RWPE1 (cell line): ENCODE data around the gene ATP2B2.
A peak's percentile ranks its signal among the peaks of the same experiment; 100 is the strongest.

Experiments
- CTCF ChIA-PET: fragments of 350-600 bp; sonication (Branson Sonifier 250); formaldehyde crosslinking; extraction: SDS; loops from one replicate; lab custom pipeline; 2021; lab: Yijun Ruan, JAX
- POLR2A ChIA-PET: fragments of 400-600 bp; formaldehyde crosslinking; extraction: SDS; loops from one replicate; lab custom pipeline; 2020; ENCODE audit warnings: antibody characterized with exemption; ENCODE audit not compliant: low non-redundant PET; lab: Yijun Ruan, JAX
- DNase-seq: peaks from one replicate; pipeline ENCODE4 v3.0.0; 2012; ENCODE audit warnings: low spot score
- H3K27ac ChIP-seq: fragments of 450-650 bp; 2 replicates; pipeline ENCODE4 v1.5.1; 2017
- TF ChIP-seq, protein P1 (sequence below): fragments of 450-650 bp; conservative IDR thresholded peaks from 2 replicates; pipeline ENCODE4 v1.5.1; 2017; ENCODE audit warnings: low read depth, mild to moderate bottlenecking

Gene ATP2B2

GRCh38 chr3:10371789-10372188 is 133.6 kb downstream of the ATP2B2 start:
- no peak overlapping the region for H3K27ac ChIP-seq
- no peak for DNase-seq
- ChIA-PET POLR2A (no interaction called here), CTCF (no interaction called here)
- TF ChIP-seq, protein P1, sequence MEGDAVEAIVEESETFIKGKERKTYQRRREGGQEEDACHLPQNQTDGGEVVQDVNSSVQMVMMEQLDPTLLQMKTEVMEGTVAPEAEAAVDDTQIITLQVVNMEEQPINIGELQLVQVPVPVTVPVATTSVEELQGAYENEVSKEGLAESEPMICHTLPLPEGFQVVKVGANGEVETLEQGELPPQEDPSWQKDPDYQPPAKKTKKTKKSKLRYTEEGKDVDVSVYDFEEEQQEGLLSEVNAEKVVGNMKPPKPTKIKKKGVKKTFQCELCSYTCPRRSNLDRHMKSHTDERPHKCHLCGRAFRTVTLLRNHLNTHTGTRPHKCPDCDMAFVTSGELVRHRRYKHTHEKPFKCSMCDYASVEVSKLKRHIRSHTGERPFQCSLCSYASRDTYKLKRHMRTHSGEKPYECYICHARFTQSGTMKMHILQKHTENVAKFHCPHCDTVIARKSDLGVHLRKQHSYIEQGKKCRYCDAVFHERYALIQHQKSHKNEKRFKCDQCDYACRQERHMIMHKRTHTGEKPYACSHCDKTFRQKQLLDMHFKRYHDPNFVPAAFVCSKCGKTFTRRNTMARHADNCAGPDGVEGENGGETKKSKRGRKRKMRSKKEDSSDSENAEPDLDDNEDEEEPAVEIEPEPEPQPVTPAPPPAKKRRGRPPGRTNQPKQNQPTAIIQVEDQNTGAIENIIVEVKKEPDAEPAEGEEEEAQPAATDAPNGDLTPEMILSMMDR, result no peak

- ChIA-PET POLR2A (no interaction called here), CTCF (no interaction called here)
- TF ChIP-seq, protein P1, result no peak
- H3K27ac ChIP-seq, result no peak overlapping the region
- no peak for DNase-seq
Measured at GRCh38 chr3:10371167-10371566, 134.2 kb downstream of the ATP2B2 start.

DNA sequence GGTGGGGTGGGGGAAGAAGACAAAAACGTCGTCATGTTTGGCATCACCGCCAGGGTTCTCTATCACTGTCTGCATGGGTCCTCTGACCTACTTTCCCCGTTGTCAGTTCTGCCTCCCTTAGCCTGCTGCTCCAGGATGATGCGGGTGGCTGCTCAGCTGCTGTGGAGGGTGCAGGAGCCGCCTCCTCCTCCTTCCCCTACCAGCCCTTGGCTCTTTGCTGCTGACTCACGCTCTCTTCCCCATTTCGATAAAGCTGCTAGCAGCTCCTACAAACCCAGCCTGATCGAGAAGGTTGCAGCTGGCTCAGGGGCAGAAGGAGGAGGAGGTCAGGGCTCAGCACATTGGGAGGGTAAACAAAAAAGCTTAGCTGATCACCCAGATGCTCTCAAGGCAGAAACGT is 135.0 kb downstream of the ATP2B2 start:
- H3K27ac ChIP-seq, result no peak overlapping the region
- ChIA-PET POLR2A (no interaction called here), CTCF (no interaction called here)

DNA sequence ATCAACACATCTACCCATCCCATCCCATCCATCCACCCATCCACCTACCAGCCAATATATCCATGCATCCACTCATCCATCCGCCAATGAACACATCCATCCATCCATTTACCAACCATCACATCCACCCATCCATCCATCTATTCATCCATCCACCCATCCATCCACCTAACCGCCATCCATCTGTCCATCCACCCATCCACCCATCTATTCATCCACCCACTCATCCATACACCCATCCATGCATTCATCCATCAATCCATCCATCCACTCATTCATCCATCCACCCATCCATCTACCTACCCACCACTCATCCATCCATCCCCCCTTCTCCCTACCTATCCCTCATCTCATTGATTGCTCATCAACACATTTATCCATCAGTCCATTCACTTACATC is 136.9 kb downstream of the ATP2B2 start:
- DNase-seq, result no peak
- POLR2A ChIA-PET, result no interaction called here
- no peak overlapping the region for H3K27ac ChIP-seq
- TF ChIP-seq, protein P1, result no peak
- CTCF ChIA-PET, result no interaction called here

More for the DNA sequence above, 135.0 kb downstream of the ATP2B2 start:
- TF ChIP-seq, protein P1, result no peak
- DNase-seq, result no peak

- H3K27ac ChIP-seq, result peak overlapping the region; percentile 66
- TF ChIP-seq, protein P1, result no peak
- ChIA-PET POLR2A (no interaction called here), CTCF (interaction anchor here (1.4 kb wide), 1 partner anchor 24 kb away, joined by 5 read pairs; no protein-coding TSS in a partner anchor)
- DNase-seq, result no peak
Measured at GRCh38 chr3:10367506-10367905, 137.9 kb downstream of the ATP2B2 start.

DNA sequence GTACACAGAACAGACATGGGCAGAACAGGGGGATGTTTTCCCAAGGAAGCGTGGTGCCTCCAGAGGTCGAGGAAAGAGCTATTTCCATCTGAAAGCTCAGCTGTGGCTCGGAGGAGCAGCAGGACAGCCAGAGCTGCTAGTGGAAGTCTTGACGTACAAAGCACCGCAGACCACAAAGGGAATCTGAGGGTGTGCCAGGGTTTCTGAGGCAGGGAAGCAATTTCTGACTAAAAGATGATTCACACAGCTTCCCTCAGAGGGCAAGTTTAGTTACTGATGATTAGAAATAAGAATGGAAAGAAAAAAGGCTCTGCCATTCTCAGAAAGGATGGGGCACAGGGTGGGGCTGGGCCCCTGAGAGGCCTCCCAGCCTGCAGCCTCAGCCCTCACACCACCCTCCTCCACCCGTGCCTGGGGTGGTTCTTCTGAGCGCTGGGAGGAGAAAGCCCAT is 138.7 kb downstream of the ATP2B2 start:
- peak overlapping the region; percentile 66 for H3K27ac ChIP-seq
- ChIA-PET POLR2A (no interaction called here), CTCF (interaction anchor here (0.6 to 1.4 kb wide), 2 partner anchors 23 to 180 kb away, joined by 3 to 5 read pairs; no protein-coding TSS in a partner anchor)
- TF ChIP-seq, protein P1, result no peak
- DNase-seq, result peak; percentile 85
